ENCODE results near the gene WWOX. TPM values are rescaled to one million over a fixed set of nuclear protein-coding genes. Genes with fewer than 3 reads are reported as not detected.

Gene WWOX
- total RNA-seq, 1 donor from 2014 or later: 7.3 TPM

- TF ChIP-seq, protein P1, sequence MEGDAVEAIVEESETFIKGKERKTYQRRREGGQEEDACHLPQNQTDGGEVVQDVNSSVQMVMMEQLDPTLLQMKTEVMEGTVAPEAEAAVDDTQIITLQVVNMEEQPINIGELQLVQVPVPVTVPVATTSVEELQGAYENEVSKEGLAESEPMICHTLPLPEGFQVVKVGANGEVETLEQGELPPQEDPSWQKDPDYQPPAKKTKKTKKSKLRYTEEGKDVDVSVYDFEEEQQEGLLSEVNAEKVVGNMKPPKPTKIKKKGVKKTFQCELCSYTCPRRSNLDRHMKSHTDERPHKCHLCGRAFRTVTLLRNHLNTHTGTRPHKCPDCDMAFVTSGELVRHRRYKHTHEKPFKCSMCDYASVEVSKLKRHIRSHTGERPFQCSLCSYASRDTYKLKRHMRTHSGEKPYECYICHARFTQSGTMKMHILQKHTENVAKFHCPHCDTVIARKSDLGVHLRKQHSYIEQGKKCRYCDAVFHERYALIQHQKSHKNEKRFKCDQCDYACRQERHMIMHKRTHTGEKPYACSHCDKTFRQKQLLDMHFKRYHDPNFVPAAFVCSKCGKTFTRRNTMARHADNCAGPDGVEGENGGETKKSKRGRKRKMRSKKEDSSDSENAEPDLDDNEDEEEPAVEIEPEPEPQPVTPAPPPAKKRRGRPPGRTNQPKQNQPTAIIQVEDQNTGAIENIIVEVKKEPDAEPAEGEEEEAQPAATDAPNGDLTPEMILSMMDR (IDR thresholded peaks at IDR 0.05; ENCODE audit: insufficient read depth, low read depth, low read length): no peak
- no peak for TF ChIP-seq EZH2 (IDR thresholded peaks at IDR 0.05; ENCODE audit: insufficient read depth, low read length)
- H3K36me3 ChIP-seq (ENCODE audit: insufficient read depth, low read length): no peaks in the 10 kb centered on the region
- no peaks in the 10 kb centered on the region for H3K27me3 Mint-ChIP-seq (ENCODE audit: low read depth, unreplicated experiment)
- no peaks in the 10 kb centered on the region for H3K36me3 Mint-ChIP-seq (ENCODE audit: low read depth, unreplicated experiment)
- no peaks in the 10 kb centered on the region for H3K9me3 ChIP-seq (ENCODE audit: insufficient read depth, low read depth, low read length)
- peaks cover under 1% of the 10 kb centered on the region for H3K4me1 Mint-ChIP-seq (ENCODE audit: low read depth, unreplicated experiment)
- no peak overlapping the region for H3K4me3 Mint-ChIP-seq (ENCODE audit: unreplicated experiment)
- H3K27me3 ChIP-seq (ENCODE audit: insufficient read depth, low read length): no peaks in the 10 kb centered on the region
- DNase-seq (ENCODE audit: low read depth) (no peak), FAIRE-seq (no peak)
- H3K4me1 ChIP-seq (ENCODE audit: insufficient read depth, low read length): no peaks in the 10 kb centered on the region
- H3K27ac ChIP-seq (ENCODE audit: low read depth, low read length): no peak overlapping the region
- H3K79me2 ChIP-seq (ENCODE audit: insufficient read depth, low read length): no peaks in the 10 kb centered on the region
- no peak overlapping the region for H3K9ac ChIP-seq (ENCODE audit: low read length)
- no peak overlapping the region for H3K27ac Mint-ChIP-seq (ENCODE audit: unreplicated experiment)
- H3K9me3 Mint-ChIP-seq (ENCODE audit: unreplicated experiment): no peaks in the 10 kb centered on the region
- H3K4me2 ChIP-seq (ENCODE audit: low read length): no peak overlapping the region
- H2AFZ ChIP-seq (ENCODE audit: low read depth, low read length): no peak overlapping the region
- H4K20me1 ChIP-seq (ENCODE audit: insufficient read depth, low read length): no peaks in the 10 kb centered on the region
- H3K4me3 ChIP-seq (ENCODE audit: insufficient read depth, low read depth, low read length): no peak overlapping the region
These were observed 340.2 kb downstream of the WWOX start for GRCh38 chr16:78439646-78440045.

GRCh38 chr16:78441298-78441697 is 341.8 kb downstream of the WWOX start:
- no peaks in the 10 kb centered on the region for H4K20me1 ChIP-seq (ENCODE audit: insufficient read depth, low read length)
- H2AFZ ChIP-seq (ENCODE audit: low read depth, low read length): no peak overlapping the region
- Mint-ChIP-seq H3K27ac (ENCODE audit: unreplicated experiment) (no peak overlapping the region), H3K4me1 (ENCODE audit: low read depth, unreplicated experiment) (no peaks in the 10 kb centered on the region), H3K36me3 (ENCODE audit: low read depth, unreplicated experiment) (no peaks in the 10 kb centered on the region), H3K4me3 (ENCODE audit: unreplicated experiment) (no peak overlapping the region), H3K9me3 (ENCODE audit: unreplicated experiment) (no peaks in the 10 kb centered on the region), H3K27me3 (ENCODE audit: low read depth, unreplicated experiment) (no peaks in the 10 kb centered on the region)
- no peak overlapping the region for H3K4me3 ChIP-seq (ENCODE audit: insufficient read depth, low read depth, low read length)
- no peak overlapping the region for H3K9ac ChIP-seq (ENCODE audit: low read length)
- FAIRE-seq (no peak), DNase-seq (ENCODE audit: low read depth) (no peak)
- TF ChIP-seq EZH2 (IDR thresholded peaks at IDR 0.05; ENCODE audit: insufficient read depth, low read length): no peak
- TF ChIP-seq, protein P1 (IDR thresholded peaks at IDR 0.05; ENCODE audit: insufficient read depth, low read depth, low read length): no peak
- H3K27me3 ChIP-seq (ENCODE audit: insufficient read depth, low read length): no peaks in the 10 kb centered on the region
- no peak overlapping the region for H3K4me2 ChIP-seq (ENCODE audit: low read length)
- H3K36me3 ChIP-seq (ENCODE audit: insufficient read depth, low read length): no peaks in the 10 kb centered on the region
- H3K4me1 ChIP-seq (ENCODE audit: insufficient read depth, low read length): no peaks in the 10 kb centered on the region
- H3K79me2 ChIP-seq (ENCODE audit: insufficient read depth, low read length): no peaks in the 10 kb centered on the region
- no peaks in the 10 kb centered on the region for H3K9me3 ChIP-seq (ENCODE audit: insufficient read depth, low read depth, low read length)
- no peak overlapping the region for H3K27ac ChIP-seq (ENCODE audit: low read depth, low read length)

- H3K27me3 Mint-ChIP-seq (ENCODE audit: low read depth, unreplicated experiment): no peaks in the 10 kb centered on the region
- H3K27ac Mint-ChIP-seq (ENCODE audit: unreplicated experiment): no peak overlapping the region
- Histone ChIP-seq H3K9me3 (ENCODE audit: insufficient read depth, low read depth, low read length) (no peaks in the 10 kb centered on the region), H3K4me3 (ENCODE audit: insufficient read depth, low read depth, low read length) (no peak overlapping the region), H3K9ac (ENCODE audit: low read length) (no peak overlapping the region), H2AFZ (ENCODE audit: low read depth, low read length) (no peak overlapping the region), H3K4me2 (ENCODE audit: low read length) (peak overlapping the region; percentile 30), H3K4me1 (ENCODE audit: insufficient read depth, low read length) (no peaks in the 10 kb centered on the region), H3K79me2 (ENCODE audit: insufficient read depth, low read length) (no peaks in the 10 kb centered on the region), H3K27ac (ENCODE audit: low read depth, low read length) (no peak overlapping the region), H4K20me1 (ENCODE audit: insufficient read depth, low read length) (no peaks in the 10 kb centered on the region), H3K36me3 (ENCODE audit: insufficient read depth, low read length) (no peaks in the 10 kb centered on the region), H3K27me3 (ENCODE audit: insufficient read depth, low read length) (no peaks in the 10 kb centered on the region)
- no peaks in the 10 kb centered on the region for H3K4me1 Mint-ChIP-seq (ENCODE audit: low read depth, unreplicated experiment)
- no peaks in the 10 kb centered on the region for H3K36me3 Mint-ChIP-seq (ENCODE audit: low read depth, unreplicated experiment)
- H3K4me3 Mint-ChIP-seq (ENCODE audit: unreplicated experiment): no peak overlapping the region
- DNase-seq (ENCODE audit: low read depth) (no peak), FAIRE-seq (no peak)
- TF ChIP-seq, protein P1 (IDR thresholded peaks at IDR 0.05; ENCODE audit: insufficient read depth, low read depth, low read length): no peak
- TF ChIP-seq EZH2 (IDR thresholded peaks at IDR 0.05; ENCODE audit: insufficient read depth, low read length): no peak
- no peaks in the 10 kb centered on the region for H3K9me3 Mint-ChIP-seq (ENCODE audit: unreplicated experiment)
These were observed 344.3 kb downstream of the WWOX start for GRCh38 chr16:78443542-78444364.
